ENCODE measurements around the gene ZNRF1.

Gene ZNRF1

DNA sequence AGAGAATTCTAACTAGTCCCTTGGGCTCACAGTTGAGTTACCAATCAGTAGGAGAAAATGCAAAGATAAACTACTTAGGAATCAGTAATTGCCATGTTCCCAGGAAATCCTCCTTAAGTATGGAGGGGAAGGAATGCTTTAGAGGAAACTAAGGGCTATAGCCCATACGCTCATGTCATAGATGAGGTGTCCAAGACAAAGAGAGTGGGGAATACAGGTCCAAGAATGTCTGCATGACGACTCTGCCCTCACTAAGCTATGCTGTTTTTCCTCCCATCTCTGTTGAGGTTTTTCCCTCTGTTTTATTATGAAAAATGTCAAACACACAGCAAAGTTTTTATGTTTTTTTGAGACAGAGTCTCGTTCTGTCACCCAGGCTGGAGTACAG lies 101.8 kb downstream of the ZNRF1 start:
- no peak for DNase-seq

DNA sequence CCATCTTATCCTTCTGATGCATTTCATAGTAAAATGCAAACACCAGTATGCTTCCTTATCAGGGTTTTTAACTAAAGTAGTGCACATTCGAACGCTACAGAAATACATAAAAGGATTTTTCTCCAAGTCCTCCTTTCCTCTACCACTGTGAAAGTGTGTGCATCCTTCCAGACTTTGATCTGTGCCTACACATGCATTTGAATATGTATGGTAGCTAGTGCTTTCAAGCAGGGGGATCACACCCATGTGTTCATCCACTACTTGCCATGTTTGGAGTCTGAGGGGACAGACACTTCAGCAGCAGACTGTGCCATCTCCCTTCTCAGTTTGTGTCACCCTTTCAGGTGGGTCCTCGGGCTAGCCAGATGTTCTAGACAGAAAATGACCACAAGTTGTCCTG lies 102.8 kb downstream of the ZNRF1 start:
- DNase-seq = no peak

DNA sequence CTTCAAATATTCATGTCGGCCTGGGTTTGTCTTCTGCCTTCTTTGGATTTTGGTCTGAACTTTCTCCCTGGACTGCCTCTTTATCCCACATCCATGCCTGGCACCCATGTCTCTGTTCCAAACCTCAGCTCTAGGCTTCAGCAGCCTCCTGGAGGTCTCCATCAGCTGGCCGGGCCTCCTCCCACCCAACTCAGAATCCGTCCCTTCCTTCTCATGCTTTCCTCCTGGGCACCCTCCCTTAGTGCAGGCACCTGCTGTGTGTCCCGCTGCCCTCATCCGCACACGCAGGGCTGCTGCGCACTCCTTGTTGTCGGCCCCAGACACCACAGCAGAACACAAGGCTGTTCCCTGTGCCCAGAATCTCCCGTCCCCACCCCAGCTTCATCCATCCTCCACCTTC lies 103.8 kb downstream of the ZNRF1 start:
- DNase-seq = no peak

DNA sequence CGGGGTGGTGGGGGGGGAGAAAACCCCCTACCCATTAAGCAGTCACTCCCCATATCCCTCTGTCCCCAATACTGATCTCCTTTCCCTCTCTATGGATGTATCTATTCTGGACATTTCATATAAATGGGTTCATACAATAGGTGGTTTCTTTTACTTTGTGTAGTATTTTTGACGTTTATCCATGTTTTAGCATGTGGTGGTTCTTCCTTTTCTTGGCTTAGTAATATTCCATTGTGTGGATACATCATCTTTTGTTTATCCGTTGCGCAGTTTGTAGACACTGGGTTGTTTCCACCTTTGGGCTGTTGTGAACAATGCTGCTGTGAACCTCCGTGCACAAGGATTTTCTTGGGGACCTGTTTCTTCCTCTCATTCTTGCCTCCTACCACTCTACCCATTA lies 105.2 kb downstream of the ZNRF1 start:
- no peak for DNase-seq

DNA sequence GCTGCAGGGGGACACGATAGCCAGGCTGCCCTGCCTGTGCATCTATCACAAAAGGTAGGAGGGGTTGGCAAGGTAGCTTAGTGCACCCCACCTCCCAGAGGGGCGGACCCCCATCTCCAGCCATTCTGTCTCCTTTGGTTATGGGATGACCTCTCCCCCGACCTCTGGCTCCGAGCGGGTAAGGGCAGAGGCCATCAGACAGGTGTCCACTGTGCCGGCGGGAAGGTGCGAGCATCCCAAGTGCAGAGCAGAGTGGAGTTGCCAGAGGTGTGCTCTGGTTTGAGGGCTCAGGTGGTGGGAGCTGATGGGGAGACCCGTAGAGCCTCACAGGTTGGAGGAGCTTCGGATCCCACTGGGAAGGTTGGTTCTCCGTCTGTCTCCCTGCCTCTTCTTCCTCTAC lies 106.0 kb downstream of the ZNRF1 start:
- no peak for DNase-seq

DNA sequence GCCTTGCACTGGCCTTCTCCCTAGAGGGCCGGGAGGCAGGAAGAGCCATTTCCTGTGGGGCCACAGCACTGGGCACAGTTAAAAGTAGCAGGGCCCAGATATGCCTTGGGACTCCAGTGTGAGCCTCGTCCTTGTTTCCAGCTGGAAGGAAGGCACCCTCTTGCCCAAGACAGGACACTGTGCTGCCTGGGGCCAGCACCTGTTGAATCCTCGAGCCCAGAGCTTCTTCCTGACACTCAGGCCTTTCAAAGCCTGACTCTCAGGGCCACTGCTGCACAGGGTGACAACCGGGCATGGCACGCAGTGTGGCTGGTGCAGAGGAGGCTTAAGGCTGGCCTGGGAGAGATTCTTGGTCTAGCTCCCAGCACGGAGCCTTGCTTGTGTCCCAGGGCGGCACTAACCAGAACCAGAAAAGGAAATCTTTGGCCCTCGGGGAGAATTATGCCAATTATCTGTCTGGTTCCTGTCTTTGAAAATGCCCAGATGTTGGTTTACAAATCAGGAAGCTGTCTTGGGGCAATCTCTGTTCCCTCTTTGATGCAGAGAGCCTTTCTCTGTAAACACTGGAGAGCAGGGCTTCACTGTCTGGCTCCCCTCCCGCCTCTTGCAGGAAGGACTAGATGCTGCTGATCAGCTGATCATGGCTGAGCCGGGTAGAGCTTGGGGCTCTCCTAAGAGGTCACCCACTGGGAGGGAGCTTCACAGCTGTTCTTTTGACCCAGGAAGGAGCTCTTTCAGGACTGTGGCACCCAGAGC lies 106.7 kb downstream of the ZNRF1 start:
- DNase-seq = no peak

DNA sequence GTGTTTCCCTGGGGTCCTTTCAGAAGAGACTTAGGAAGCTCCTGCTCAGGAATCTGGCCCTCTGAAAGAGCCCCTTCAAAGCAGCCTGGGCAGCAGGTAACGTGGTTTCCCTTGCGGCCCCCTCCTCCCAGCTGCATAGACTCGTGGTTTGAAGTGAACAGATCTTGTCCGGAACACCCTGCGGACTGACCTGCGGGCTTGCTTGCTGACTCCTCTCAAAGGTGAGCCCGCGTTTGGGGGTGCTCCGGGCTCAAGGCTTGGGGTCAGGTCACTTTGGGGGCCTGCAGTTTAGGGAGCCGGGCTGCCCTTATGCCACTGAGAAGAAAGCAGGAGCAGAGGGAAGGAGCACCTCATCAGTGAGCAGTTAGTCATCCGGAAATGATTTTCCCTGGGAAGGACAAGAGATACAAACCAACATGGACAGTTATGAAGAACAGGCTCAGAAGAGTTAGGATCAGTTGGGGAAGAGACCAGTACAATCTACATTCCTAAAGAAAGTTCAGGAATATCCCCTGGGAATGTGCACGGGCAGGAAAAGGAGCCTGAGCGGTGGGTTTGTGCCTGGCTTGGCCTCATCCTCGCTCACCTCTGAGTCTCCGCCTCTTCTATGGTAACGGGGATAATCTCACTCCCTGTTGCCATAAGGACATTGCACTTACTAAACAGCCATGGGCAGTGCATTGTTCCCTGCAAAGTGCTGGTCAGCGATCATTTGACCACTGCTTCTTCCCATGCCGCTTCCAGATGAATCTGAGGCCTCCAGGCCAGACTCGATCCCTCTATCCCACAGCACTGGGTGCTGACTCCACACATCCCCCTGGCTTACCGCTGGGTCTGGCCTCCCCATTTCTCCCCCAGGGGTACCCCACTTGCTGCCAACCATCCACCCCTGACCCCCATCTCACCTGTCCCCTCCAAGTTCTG lies 107.8 kb downstream of the ZNRF1 start:
- no peak for DNase-seq

DNA sequence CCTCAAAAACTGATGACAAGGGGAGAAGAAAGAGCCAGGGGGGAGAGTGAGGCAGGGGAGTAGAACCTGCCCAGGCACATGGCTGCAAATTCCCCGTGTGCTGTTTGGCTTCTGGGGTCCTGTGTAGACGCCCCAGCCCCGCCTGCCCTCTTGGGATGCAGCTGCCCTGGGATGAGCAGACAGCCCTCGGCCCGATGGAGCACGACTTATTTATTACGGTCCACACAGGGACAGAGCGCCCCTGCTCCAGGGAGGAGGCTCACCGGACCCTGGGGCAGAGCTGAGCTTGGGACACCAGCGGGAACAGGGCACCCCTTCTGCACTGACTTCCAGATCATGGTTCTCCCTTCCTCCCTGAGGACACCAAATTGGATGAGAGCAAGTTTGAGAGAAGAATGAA lies 108.7 kb downstream of the ZNRF1 start:
- DNase-seq = no peak

DNA sequence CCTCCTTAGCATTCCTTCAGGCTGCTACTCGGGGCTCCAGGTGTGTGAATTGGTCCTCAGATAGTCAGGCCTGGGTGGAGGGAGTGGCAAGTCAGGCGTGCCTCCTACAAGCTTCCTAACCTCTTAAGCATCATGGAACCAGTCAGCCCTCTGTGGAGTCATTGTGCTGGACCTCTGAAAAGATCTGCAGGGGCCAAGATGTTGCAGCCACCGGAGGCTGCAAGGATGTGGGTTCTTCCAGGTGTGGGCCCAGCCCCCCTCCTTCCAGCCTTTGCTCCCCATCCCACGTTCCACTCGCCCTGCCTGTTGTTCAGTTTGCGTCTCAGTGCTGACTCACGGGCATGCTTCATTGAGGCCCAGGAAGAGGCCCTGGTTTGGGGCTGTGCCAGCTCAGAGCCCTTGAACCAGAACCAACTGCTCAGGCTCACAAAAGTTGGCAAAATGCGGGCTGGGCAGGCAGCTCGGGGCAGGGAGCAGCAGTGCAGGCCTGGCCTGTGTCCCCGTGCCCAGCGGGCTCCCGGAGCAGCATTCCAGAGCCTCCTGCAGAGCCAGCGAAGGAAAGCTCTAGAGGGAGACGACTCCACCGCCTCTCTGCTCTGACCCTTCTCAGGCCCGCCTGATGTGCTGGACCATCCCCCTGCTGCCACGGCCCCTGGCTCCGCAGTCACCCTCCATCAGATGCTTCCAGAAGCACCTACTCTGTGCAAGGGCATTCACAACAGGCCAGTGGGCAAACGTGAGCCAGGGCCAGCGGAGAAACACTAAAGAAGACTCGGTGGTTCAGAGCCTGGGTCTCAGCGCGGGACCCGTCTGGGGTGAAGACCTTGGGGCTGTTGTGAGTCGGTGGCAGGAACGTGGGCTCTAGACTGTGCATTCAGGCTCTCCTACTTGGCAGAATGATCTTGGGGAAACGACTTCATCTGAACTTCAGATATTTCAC lies 110.2 kb downstream of the ZNRF1 start:
- peak; percentile 45 for DNase-seq

DNA sequence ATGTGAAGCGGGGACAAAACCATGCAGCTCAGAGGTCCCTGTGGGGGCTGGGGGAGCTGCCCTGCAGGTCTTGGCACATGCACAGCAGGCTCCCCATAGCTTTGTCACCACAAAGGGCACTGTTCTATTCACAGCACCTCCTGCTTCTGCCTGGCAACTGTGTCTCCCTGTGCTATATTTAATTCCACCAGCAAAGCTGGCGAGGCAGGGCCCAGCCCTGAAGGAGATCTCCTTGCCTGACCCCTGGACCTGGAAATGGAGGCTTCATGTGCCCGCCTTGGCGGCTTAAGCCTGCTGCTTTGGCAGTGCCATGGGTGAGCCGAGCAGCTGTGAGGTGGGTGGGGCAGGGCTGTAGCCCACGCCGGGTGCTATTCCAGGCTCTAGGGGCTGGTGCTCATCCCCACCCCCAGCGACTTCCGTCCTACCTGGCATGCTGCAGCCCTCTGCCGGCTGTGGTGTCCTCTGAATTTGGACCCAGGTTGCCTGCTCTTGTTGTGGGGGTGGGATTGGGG lies 111.0 kb downstream of the ZNRF1 start:
- DNase-seq = no peak

DNA sequence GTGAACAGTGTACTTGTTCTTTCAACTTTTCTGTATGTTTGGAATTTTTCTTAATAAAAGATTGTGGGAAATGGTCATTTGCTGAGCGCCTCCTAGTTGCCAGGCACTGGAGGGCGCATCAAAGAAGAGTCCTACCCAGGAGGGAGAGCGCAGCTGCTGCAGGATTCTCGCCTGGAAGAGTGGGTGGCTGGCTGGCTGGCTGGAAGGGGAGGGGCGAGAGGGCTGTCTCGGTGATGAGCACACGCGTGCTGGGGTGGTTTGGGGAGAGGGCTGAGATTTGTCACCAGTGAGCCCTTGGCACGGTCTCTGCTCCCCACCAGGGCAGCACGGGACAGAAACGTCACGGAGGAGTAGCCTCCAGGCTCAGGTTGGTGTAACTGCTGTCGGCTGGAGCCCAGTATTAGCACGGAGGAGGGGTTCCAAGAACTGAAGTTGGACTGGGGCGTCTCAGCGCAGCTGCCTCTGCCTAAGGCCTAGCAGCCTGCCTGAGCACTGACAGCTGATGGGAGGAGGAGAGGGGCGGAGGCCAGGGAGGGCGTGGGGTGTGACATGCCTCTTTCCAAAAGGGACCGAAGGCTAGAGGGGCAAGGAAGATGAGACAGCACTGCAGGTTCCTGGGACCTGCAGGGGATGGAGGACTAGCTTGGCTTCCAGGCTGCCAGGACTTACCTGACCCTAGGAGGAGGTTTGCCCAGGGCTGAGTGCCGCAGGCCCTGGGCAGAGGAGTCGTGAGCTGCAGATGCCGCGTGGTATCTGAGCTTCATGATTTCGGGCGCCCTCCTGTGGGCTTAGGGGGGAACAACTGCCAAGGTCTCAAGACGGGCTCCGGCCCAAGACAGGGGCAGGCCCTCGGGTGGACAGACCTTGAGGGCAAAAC lies 112.1 kb downstream of the ZNRF1 start:
- DNase-seq = peak; percentile 66

DNA sequence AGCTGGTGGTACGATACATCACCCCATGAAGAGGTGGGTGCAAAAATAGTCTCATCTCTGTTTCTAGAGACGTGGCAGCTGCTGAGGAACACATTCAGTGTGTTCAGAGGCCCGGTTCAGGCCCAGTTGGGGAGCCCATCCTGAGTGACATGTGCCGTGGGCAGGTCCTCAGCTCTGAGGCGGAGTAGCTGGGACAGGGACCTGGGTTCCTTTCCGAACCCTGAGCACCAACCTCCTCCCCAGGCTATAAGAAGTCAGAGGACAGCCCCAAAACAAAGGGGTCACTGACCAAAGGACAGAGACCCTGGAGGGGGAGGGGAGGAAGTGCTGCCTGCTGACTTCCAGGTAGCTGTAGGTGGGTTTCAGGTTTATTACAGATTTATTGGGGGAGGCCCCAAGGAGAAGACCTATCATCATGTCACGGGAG lies 112.7 kb downstream of the ZNRF1 start:
- no peak for DNase-seq

DNA sequence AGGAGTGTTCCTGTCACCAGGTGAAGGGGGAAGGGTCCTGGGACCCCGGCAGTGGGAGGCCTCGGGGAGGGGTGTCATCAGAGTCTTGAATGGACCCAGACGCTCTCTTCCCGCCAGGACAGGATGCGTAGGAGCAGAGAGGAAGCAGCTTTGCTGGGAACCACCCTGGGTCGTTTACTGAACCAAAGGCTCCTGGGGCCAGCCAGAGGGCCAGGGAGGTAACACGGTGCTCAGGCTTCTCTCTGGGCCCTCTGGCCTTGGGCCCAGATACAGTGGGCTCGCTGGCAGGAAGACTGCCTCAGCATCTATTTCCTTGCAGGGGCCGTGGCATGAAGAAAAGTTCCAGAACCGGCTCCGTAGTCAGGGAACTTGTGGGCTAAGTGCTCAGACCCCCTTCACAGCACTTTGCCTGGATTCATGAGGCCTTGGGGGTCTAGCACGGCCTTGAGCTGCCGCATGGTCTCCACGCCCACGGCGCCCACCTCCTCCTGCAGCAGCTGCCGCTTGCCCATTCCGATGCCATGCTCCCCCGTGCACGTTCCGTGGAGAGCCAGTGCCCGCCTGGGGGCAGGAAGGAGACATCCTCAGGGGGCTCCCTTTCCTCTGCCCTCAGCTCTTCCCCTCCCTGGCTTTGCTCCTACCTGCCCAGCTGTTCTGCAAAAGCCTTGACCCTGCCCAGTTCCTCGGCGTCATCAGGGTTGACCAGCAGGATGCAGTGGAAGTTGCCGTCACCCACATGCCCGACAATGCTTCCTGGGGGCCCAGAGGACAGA lies 113.3 kb downstream of the ZNRF1 start:
- peak; percentile 0 for DNase-seq

DNA sequence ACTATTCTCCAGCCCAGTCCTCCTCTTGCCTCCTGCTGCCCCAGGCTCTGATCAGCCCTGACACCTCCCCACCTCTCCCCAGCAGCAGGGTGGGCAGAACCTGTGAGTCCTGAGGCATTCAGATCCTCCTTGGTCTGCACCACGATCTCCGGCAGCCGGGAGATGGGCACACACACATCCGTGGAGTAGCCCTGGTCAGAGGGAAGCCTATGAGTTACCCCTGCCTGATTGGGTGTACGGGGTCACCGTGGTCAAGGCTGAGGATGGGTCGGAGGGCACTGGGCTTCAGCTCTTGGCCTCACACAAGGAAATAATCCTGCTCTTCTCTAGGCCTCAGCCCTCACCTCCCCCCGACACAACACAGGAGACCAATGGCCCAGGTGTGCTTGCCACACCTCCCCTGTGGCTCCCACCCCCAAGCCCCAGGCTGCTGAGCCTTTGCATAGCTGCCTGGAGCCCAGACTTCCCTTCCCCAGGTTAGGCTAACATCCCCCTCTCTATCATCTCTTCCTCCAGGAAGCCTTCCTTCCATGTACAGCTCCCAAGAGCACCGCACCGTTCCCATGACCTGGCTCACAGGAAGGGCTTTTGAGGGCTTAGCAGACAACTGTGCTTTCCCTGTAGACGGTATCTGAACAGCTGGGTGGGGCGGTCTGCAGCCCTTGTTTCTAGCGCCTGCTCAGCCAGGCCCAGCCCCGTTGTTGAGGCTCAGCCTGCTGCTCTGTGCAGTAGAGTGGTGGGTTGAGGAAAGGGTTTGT lies 114.1 kb downstream of the ZNRF1 start:
- no peak for DNase-seq

DNA sequence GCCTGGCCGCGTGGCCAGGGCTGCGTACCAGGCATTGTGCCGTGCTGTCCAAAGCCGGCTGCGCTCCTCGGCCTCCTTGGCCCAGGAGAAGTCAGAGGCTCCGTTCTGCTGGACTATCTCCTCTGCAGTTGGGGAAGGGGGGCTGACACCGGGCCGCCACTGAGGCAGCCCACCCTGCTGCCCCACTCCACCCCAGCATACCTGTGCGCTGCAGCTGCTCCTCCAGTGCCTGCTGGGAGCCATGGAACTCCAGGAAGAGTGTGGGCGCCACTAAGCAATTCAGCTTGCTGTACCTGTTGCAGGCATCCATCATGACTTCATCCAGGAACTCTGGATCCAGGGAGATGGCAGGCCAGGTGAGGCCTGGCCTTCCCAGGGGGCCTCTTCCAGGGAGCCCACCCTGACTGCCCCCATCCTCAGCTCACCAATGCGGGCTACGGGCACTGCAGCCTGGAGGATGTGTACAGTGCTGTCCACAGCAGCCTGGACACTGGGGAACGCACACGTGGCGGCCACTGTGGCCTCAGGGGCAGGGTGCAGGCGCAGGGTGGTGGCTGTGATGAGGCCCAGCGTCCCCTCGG lies 114.8 kb downstream of the ZNRF1 start:
- no peak for DNase-seq

DNA sequence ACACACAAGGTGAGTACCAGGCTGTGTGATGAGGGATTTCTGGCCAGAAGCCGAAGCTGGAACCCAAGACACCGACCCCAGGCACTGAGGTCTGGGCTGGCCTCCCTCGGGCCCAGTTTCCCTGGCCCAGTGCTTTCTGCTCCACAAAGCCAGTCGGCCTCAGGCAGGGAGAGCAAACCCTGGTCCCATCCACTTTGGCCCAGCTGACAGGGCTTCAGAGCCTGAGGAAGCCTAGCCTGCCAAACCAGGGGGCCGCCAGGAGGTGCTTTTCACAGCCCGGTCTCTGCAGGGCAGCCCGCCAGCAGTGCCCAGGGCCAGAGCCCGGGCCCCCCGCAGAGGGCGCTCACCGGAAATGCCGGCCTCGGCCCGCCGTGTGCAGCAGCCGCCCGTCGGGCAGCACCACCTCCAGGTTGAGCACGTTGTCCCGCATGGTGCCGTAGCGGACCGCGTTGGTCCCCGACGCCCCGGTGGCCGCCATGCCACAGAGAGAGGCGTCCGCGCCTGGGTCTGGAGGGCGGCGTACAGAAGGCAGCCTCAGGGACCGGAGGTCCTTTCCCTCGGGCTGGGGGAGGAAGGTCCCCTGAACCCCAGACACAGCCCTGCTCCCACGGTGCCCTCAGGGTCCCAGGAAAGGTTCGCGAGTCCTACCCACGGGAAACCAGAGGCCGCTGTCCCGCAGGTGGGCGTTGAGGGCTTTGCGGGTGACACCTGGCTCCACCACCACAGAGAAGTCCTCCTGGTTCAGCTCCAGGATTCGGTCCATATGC lies 115.5 kb downstream of the ZNRF1 start:
- no peak for DNase-seq

DNA sequence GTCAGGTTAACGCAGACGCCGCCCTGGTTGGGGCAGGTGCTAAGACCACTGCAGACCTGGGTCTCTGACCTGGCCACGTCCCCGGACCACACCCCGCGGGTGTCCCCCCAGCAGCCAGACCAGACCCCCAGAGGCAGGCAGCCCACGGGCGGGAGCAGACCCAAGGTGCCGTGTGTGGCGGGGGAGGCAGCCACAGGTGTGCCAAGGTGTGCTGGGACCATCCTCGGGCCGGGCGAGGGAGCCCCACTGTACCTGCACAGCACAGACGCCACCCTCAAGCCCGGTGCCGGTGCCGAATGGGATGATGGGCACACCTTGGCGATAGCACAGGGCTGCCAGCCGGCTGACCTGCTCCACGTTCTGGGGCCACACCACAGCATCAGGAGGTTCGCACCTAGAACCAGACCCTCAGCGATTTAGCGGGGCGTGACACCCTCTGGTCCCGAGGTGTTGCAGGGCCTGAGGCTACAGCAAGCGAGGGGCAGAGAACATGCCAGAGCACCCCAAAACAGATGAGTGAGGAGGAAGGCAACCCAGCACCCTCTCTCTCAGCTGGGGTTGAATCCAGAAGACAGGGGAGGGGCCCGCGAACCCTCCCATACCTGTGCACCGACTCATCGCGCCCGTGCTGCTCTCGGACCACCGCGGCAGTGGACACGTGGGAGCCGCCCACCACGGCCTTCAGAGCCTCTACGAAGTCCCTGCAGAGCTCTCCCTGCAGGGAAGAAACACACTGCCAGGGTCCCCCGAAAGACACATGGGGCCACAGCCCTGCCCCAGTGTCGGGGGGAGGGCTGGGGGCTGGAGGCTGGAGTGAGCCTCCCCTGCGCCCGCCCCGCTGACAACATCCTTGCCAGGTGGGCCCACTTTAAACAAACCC lies 116.4 kb downstream of the ZNRF1 start:
- no peak for DNase-seq

Measured in GDM1 (cell line).